Heart right ventricle (tissue), 16 donors: ENCODE data around the gene TIE1. TPM values are rescaled to one million over a fixed set of nuclear protein-coding genes. Genes with fewer than 3 reads are reported as not detected.

Source experiments
- ATAC-seq, 8 donors: fragments of 200-7000 bp; cut with Tn5 transposase; one replicate each; pipeline ENCODE4 v1.9.1; 2020; ENCODE audit warnings: mild to moderate bottlenecking in 8 of 8, moderate library complexity in 8 of 8, moderate number of reproducible peaks in 1 of 8
- DNase-seq, 2 donors: peaks; one replicate each; pipeline ENCODE4 v3.0.0-alpha.2; 2020
- H3K27ac ChIP-seq, 10 donors: fragments of 200-600 bp; sonication (generic) in 2 of 10; one replicate each; pipeline versions ENCODE4 v1.5.0 to v1.8.0; 2020 to 2022; ENCODE audit warnings: mild to moderate bottlenecking in 3 of 10
- H3K27me3 ChIP-seq, 7 donors: fragments of 200-600 bp; one replicate each; pipeline ENCODE4 v1.8.0; 2021 to 2022; ENCODE audit warnings: mild to moderate bottlenecking in 2 of 7
- H3K36me3 ChIP-seq, 9 donors: fragments of 200-600 bp; sonication (generic) in 1 of 9; one replicate each; pipeline versions ENCODE4 v1.5.0 to v1.8.0; 2020 to 2022; ENCODE audit warnings: mild to moderate bottlenecking in 2 of 9
- H3K4me1 ChIP-seq, 9 donors: fragments of 200-600 bp; sonication (generic) in 1 of 9; one replicate each; pipeline versions ENCODE4 v1.5.0 to v1.8.0; 2020 to 2022; ENCODE audit warnings: mild to moderate bottlenecking in 4 of 9
- H3K4me3 ChIP-seq, 10 donors: fragments of 200-600 bp; sonication (generic) in 2 of 10; one replicate each; pipeline versions ENCODE4 v1.5.0 to v1.8.0; 2020 to 2022; ENCODE audit warnings: mild to moderate bottlenecking in 7 of 10, moderate library complexity in 2 of 10
- H3K9me3 ChIP-seq, 11 donors: fragments of 200-600 bp in 10 of 11; sonication (generic) in 2 of 11; one replicate each; pipeline versions ENCODE4 v1.5.0 to v1.8.0; 2013 to 2022; ENCODE audit warnings: mild to moderate bottlenecking in 2 of 11, control low read depth in 1 of 11, moderate library complexity in 1 of 11
- WGBS, 2 donors: extraction: QIAGEN DNeasy Blood & Tissue Kit; methylation state at CpG; one replicate each; pipeline ENCODE4 v1.1.7; 2013; ENCODE audit warnings: inconsistent platforms in 1 of 2; 5-methylcytosine and 5-hydroxymethylcytosine counted together
- intact Hi-C, 10 donors: fragments of 100-400 bp; cut with DNase I; formaldehyde crosslinking; loops; one replicate each; pipeline versions ENCODE4 v1.11.1 to v1.14.2; 2022
- polyA plus RNA-seq, 2 donors: library from polyadenylated mRNA; stranded (reverse); fragments of 200-250 nt; gene quantifications; one replicate each; pipeline ENCODE4 v1.2.3, GENCODE V29; 2013
- total RNA-seq, 10 donors: library from RNA; stranded (reverse); fragmentation: NEBNext Ultra II Directional in 3 of 10; extraction: Animal tissue kit (Norgen Biotek cat#: 25700) in 3 of 10; gene quantifications; one replicate each; pipeline versions ENCODE4 v1.2.1 to v1.2.4, GENCODE V29; 2021 to 2023
- TF ChIP-seq, protein P1 (sequence below), 9 donors: fragments of 200-600 bp; sonication (generic) in 2 of 9; IDR thresholded peaks; one replicate each; pipeline versions ENCODE4 v1.5.0 to v1.8.0; 2021 to 2022; ENCODE audit warnings: antibody characterized with exemption in 9 of 9, mild to moderate bottlenecking in 5 of 9, moderate library complexity in 1 of 9
- donor health status: Arrhythmogenic right ventricular cardiomyopathy.
- donor health status: ischemic (EF 13 %, LVEDD 7.1; RV severe dilation, severe dysfunction).
- donor health status: healthy with polysubstance abuse.
- donor health status: DM: no; HTN: yes; CAD: no.
- donor health status: DM: no; HTN: no; CAD: no.
- donor health status: ischemic (EF 25% LVEDD 6.9; RV normal size, moderate dysfunction).
- donor health status: ischemic (EF 25% LVEDD 5.7; RV mildly dilated, moderate dysfunction).
- donor health status: healthy.
- donor health status: DM: yes; HTN: yes; CAD: no.
- donor health status: Ischemic cardiomyopathy.
- donor health status: ischemic (EF 35%, LVEDD 5.7; RV mildly dilated, moderate dysfunction).
- donor health status: nonischemic (EF 11% LVEDD 7.7; RV severe dilation, severe dysfunction).
- donor health status: DM: yes; HTN: yes; CAD: no.
- donor health status: PGD.
- donor health status: ischemic (EF 29% LVEDD 5.4; RV normal size, mild dysfunction).
- donor health status: nonischemic (EF 23%, LVEDD 6.1; RV moderate dilation, normal function).

The TIE1 gene
- total and polyA plus RNA-seq, 12 donors = 19.9 to 55.8 (median 32.0) TPM

DNA sequence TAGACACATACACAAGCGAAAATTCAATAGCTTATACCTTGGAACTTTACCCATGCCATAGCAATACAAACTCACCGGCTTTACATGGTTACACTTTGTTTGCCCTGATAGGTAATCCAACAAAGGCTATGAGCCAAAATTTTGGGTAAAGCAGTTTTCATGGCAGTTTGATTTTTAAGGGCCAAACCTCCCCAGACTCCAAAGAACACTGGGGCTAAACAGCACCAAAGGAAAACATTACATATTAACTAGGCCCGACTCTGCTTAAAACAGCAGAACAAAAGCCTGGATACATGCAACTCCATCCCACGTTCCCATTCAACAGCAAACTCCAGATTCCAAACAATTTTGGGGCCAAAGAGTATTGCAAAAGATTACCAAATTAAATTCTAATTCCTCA is 35.4 kb upstream of the TIE1 start:
- intact Hi-C loops = no loop called here
- Histone ChIP-seq H3K36me3 (no peaks in the 10 kb centered on the region), H3K4me3 (no peak overlapping the region), H3K27ac (no peak overlapping the region), H3K4me1 (peaks cover 0 to 3% (median 2%) of the 10 kb centered on the region in 9 donors), H3K27me3 (peaks cover 0 to 3% (median 1%) of the 10 kb centered on the region in 7 donors), H3K9me3 (peaks cover 0 to 13% (median 0%) of the 10 kb centered on the region in 11 donors)
- TF ChIP-seq, protein P1, sequence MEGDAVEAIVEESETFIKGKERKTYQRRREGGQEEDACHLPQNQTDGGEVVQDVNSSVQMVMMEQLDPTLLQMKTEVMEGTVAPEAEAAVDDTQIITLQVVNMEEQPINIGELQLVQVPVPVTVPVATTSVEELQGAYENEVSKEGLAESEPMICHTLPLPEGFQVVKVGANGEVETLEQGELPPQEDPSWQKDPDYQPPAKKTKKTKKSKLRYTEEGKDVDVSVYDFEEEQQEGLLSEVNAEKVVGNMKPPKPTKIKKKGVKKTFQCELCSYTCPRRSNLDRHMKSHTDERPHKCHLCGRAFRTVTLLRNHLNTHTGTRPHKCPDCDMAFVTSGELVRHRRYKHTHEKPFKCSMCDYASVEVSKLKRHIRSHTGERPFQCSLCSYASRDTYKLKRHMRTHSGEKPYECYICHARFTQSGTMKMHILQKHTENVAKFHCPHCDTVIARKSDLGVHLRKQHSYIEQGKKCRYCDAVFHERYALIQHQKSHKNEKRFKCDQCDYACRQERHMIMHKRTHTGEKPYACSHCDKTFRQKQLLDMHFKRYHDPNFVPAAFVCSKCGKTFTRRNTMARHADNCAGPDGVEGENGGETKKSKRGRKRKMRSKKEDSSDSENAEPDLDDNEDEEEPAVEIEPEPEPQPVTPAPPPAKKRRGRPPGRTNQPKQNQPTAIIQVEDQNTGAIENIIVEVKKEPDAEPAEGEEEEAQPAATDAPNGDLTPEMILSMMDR (IDR thresholded peaks at IDR 0.05) = no peak
- ATAC-seq = no peak
- whole genome bisulfite sequencing, 2 donors = 87 to 90% methylated on average over 4 of the region's 4 CpGs
- no peak for DNase-seq

DNA sequence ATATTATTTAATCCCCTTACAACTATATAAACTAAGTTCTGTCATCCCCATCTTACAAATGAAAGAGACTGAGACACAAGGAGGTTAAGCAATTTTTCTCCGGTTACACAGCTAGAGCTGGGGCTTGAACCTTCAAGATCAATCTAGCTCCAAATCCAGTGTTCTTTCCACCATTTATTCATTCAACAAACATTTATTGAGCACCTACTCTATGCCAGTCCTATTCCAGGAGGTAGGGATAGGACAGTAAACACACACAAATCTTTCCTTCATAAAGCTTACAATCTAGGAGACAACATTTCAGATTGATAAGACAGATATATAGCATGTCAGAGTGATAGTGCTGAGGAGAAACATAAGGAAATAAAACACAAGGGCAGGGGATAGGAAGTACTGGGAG is 33.9 kb upstream of the TIE1 start:
- TF ChIP-seq, protein P1 (IDR thresholded peaks at IDR 0.05) = no peak
- no peak for DNase-seq
- Histone ChIP-seq H3K27me3 (peaks cover 0 to 9% (median 7%) of the 10 kb centered on the region in 7 donors), H3K9me3 (peaks cover 0 to 13% (median 0%) of the 10 kb centered on the region in 11 donors), H3K27ac (no peak overlapping the region), H3K4me1 (peaks cover 0 to 9% (median 4%) of the 10 kb centered on the region in 9 donors), H3K36me3 (no peaks in the 10 kb centered on the region), H3K4me3 (no peak overlapping the region)
- WGBS, 2 donors = 94 to 98% methylated on average over 1 of the region's 1 CpG
- intact Hi-C loops = no loop called here
- ATAC-seq = no peak

DNA sequence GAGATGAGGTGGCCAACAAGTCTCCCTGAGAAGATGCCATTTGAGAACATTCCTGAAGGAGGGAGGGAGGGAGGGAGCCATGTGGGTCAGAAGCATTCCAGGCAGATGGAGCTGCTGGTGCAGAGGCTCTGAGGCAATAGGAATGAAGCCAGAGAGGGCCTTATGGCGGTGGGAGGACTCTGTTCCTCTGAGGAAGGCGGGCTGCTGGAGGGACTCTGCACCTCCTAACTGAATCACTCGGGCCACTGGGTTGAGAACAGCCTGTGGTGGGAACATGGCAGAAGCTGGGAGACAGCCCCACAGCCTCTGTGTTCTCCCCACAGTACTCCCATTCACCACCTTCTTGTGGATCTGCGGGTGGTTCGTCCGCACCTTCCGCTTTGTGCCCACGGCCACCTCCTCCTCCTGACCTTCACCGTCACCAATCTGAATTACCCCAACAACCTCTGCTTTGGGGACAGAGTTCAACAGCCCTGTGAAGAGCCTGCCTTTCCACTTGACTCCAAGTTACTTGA is 33.4 kb upstream of the TIE1 start:
- Histone ChIP-seq H3K27ac (no peak overlapping the region), H3K4me1 (peaks cover 0 to 9% (median 4%) of the 10 kb centered on the region in 9 donors), H3K9me3 (peaks cover 0 to 13% (median 0%) of the 10 kb centered on the region in 11 donors), H3K36me3 (no peaks in the 10 kb centered on the region), H3K27me3 (peaks cover 0 to 9% (median 7%) of the 10 kb centered on the region in 7 donors), H3K4me3 (no peak overlapping the region)
- no peak for ATAC-seq
- 87 to 88% methylated on average over 9 of the region's 9 CpGs for WGBS, 2 donors
- intact Hi-C loops = no loop called here
- no peak for DNase-seq
- TF ChIP-seq, protein P1 (IDR thresholded peaks at IDR 0.05) = no peak

DNA sequence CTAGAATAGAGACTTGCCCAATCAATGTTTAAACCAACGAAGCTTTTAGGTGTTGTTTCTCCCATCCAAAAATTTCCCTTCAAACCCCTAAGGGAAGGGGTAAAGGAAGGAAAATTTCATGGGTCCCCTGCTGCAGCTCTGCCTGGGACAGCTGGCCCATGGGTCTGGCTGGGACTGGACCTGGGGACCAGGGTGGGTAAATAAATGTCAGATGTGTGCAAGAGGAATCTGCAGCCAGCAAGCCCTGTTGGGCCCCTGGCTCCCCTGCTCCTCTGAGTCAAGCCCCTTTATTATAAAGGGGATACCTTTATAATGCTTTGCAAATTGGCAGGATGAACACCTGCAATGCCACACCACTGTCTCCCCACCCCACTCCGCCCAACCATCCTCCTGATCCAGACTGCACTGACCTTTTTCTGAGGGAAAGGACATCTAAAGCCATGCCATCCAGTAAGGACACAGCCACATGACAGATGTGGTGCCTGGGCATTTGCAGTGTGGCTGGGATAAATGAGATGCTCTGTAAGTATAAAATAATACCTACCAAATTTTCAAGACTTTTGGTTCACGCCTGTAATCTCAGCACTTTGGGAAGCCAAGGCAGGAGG is 32.9 kb upstream of the TIE1 start:
- ATAC-seq (no peak), DNase-seq (no peak)
- intact Hi-C loops = no loop called here
- Histone ChIP-seq H3K4me3 (no peak overlapping the region), H3K9me3 (peaks cover 0 to 10% (median 0%) of the 10 kb centered on the region in 11 donors), H3K27ac (no peak overlapping the region), H3K36me3 (no peaks in the 10 kb centered on the region), H3K4me1 (peaks cover 0 to 9% (median 4%) of the 10 kb centered on the region in 9 donors), H3K27me3 (peaks cover 0 to 9% (median 7%) of the 10 kb centered on the region in 7 donors)
- 84 to 85% methylated on average over 3 of the region's 3 CpGs for WGBS, 2 donors
- TF ChIP-seq, protein P1 (IDR thresholded peaks at IDR 0.05) = no peak
